Muscle of arm (tissue), 12 donors: Measurements from ENCODE around the gene PDX1. TPM values are rescaled to one million over a fixed set of nuclear protein-coding genes. Genes with fewer than 3 reads are reported as not detected.

Experiments
- DNase-seq: peaks from one replicate; pipeline ENCODE4 v3.0.0-alpha.2; 2013
- polyA plus RNA-seq, 12 donors: library from polyadenylated mRNA; unstranded; fragments of 120-200 nt; gene quantifications; one replicate each; pipeline ENCODE4 v1.2.1, GENCODE V29; 2013; ENCODE audit not compliant: insufficient read length in 12 of 12

The PDX1 gene
- polyA plus RNA-seq, 12 donors = not detected

DNA sequence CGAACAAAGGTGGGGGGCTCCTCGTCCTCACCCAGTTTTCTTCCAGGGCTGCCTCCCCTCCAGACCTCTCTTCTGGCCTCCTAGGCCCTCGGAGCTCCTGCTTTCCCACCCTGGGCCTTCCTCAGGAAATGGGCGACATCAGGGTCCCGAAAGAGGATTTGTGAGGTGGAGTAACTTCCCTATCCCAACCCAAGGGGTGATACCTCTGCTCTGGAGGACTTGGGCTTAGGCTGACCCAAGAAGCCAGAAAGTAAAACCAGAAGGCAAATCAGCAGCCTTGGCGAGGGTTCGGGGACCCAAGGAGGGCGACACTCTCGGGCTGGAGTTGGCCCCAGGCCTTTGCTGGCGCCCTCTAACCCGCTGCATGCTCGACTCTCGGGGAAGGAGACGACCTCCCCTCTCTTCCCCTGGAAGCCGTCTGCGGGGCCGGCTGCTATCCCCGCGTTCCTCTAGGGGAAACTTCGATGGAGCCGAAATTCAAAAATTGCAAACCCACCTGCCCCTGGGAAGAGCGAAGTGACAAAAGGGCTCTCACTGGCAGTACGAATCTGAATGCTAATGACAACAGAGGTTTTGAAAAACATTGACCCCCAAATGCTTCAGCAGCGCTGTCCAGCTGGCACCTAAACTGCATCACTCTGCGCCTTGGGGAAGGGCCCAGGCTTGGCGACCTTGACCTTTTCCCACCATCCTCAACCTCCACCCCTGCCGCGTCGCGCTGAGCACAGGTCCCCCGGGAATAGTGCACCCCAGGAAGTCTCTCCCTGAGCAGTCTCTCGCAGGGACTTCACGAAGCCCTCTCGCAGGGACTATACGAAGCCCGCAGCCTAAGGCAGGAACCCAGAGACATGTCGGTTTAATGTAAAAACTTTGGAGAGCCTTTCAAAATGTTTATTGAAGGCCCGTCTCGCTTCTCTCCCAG is 2.4 kb downstream of the PDX1 start:
- DNase-seq = no peak

DNA sequence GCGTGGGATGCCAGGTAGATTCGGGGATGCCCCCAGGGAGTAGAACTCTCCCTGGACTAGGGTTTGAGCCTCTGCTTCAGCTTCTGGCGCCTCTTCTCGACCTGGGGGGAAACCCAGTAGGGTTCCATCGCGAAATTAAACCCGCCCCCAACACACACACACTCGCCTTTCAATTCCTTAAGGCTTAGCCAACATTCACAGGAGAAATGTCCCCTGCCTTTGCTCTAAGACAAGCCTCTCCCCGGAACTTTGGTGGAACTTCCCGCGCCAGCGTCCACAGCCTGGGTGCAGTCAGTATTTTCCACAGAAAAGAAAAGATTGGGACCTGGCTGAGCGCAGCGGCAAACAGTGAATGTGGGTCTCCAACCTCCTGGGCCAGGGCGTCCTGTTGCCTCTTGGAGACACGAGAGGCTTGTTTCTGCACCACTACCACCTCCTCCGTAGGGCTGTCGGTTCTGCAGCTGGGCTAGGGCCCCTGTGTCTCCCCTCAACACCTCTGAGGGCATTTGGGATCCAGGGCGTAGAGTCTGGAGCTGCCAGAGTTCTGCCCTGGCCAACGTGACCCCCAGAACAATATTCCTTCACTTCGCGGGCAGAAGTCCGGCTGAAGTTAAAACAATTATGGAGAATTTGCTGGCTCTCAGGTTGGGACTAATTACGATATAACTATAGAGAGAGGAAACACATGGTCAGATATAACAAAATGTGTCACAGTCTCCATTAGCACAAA is 3.2 kb downstream of the PDX1 start:
- no peak for DNase-seq

DNA sequence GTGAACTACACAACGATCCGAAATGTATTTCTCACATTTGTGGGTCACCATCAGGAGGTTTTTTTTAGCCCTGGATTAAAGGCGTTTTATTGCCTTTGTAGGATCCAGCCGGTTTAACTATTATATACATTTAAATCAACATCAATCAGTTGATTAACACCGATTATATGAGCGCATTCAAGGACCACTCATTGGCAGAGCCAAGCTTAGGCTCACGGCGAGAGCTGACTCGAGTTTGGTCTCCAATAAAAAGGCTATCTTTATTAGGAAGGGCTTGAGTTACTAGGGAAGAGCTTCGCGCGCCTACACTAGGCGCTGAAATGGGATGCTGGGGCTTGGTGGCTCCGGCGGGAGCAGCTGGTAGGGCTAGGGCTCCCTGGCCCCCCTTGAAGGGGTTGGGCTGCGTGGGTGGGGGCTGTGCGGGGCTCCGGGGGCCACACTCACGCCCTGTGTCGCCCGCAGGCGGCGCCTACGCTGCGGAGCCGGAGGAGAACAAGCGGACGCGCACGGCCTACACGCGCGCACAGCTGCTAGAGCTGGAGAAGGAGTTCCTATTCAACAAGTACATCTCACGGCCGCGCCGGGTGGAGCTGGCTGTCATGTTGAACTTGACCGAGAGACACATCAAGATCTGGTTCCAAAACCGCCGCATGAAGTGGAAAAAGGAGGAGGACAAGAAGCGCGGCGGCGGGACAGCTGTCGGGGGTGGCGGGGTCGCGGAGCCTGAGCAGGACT is 4.2 kb downstream of the PDX1 start:
- DNase-seq = no peak

DNA sequence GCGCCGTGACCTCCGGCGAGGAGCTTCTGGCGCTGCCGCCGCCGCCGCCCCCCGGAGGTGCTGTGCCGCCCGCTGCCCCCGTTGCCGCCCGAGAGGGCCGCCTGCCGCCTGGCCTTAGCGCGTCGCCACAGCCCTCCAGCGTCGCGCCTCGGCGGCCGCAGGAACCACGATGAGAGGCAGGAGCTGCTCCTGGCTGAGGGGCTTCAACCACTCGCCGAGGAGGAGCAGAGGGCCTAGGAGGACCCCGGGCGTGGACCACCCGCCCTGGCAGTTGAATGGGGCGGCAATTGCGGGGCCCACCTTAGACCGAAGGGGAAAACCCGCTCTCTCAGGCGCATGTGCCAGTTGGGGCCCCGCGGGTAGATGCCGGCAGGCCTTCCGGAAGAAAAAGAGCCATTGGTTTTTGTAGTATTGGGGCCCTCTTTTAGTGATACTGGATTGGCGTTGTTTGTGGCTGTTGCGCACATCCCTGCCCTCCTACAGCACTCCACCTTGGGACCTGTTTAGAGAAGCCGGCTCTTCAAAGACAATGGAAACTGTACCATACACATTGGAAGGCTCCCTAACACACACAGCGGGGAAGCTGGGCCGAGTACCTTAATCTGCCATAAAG is 4.8 kb downstream of the PDX1 start:
- DNase-seq = no peak

DNA sequence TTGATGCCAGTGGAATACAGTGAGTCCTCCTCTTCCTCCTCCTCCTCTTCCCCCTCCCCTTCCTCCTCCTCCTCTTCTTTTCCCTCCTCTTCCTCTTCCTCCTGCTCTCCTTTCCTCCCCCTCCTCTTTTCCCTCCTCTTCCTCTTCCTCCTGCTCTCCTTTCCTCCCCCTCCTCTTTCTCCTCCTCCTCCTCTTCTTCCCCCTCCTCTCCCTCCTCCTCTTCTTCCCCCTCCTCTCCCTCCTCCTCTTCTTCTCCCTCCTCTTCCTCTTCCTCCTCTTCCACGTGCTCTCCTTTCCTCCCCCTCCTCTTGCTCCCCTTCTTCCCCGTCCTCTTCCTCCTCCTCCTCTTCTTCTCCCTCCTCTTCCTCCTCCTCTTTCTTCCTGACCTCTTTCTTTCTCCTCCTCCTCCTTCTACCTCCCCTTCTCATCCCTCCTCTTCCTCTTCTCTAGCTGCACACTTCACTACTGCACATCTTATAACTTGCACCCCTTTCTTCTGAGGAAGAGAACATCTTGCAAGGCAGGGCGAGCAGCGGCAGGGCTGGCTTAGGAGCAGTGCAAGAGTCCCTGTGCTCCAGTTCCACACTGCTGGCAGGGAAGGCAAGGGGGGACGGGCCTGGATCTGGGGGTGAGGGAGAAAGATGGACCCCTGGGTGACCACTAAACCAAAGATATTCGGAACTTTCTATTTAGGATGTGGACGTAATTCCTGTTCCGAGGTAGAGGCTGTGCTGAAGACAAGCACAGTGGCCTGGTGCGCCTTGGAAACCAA is 5.6 kb downstream of the PDX1 start:
- no peak for DNase-seq

GRCh38 chr13:27926644-27927434 is 7.0 kb downstream of the PDX1 start:
- no peak for DNase-seq

DNA sequence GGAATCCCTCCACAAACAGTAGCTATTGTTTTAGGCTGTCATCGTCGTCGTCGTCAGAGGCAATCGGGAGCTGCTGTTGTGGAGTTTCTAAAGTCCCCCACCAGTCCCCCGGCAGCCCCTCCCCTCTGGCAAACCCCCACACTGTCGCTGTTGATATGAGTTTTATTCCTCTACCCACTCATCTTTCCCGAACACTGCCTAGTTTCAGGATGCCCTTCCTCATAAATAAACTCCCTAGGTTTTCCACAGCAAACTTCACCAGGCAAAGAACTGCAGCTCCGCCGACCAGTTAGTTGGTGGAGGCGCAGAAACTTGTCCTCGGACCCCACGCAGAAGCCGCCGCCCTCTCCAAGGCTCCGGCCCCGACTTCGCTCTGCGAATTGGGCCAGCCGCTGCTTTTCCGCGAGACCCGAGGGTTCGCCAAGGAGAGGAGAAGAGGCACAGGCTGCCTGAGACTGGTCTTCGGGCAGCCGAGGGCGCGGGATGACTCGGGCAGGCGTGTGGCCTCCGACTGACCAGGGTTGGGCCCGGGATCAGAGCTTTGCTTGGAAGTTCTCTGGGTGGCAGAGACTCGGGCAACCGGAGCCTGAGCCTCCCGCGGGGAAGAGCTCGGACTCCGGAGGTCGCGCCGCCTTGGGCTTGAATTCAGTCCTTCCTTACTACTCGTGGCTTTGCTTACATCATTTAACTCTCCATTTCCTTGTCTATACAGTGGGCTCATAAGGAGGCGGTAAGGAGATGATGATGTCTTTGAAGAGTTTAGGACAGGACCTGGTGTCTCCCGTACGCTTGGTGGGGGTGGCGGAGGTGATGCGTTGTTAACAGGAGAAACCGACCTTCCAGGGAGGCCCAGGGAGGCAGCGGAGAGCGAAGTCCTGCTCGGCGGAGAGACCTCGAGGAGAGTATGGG is 7.9 kb downstream of the PDX1 start:
- DNase-seq = no peak

GRCh38 chr13:27928353-27928804 is 8.6 kb downstream of the PDX1 start:
- no peak for DNase-seq

DNA sequence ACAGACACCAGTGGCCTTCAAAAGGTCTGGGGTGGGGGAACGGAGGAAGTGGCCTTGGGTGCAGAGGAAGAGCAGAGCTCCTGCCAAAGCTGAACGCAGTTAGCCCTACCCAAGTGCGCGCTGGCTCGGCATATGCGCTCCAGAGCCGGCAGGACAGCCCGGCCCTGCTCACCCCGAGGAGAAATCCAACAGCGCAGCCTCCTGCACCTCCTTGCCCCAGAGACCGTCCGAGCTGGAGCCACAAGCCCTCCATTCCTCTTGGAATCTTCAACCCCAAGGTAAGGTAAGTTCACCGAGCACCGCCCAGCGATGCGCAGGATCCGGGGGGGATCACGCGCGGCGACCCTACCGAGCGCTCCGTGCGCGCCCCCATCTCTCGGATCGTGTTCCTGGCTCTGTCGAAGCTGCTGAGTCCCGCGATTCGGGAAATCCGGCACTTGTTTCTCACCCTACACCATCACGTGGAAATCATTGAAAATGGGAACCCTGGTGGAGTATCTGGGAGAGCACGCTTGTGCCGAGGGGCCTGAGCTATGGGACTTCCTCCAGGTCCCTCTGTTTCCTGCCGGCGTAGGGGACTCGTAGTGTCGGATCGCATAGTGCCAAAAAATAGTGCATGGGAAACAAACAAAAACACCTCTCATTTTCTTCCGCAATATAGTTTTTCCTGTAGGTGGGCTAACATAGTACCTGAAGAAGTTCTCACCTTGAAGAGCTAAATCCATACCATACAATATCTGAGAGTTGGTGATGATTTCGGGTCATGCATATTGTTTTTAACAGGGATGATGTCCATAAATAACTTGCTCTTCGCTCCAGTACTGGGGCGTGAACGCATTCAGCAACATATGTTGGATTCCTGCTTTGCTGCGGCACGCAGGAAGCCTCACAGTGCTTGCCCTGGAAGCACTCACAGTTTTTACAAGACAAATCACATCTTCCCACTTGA is 9.3 kb downstream of the PDX1 start:
- DNase-seq = no peak

DNA sequence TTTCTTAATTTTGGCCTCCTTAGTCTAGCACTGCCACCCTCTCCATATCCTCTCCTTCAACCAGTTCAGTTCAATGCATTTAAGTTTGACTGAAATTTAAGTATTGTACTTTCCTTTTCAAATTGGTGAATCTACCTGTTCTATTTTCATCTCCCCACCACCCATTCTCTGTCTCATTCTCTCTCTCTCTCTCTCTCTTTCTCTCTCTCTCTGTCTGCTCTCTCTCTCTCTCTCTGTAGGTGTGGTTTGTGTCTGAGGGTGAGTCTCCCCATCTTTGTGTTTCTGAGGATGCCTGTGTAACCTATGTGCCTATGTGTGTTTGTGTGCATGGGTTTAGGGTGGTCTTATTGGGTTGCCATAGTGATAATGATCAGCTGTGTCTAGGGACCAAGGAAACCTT is 10.1 kb downstream of the PDX1 start:
- DNase-seq = no peak

- DNase-seq = no peak
Measured at GRCh38 chr13:27933118-27933517, 13.3 kb downstream of the PDX1 start.

DNA sequence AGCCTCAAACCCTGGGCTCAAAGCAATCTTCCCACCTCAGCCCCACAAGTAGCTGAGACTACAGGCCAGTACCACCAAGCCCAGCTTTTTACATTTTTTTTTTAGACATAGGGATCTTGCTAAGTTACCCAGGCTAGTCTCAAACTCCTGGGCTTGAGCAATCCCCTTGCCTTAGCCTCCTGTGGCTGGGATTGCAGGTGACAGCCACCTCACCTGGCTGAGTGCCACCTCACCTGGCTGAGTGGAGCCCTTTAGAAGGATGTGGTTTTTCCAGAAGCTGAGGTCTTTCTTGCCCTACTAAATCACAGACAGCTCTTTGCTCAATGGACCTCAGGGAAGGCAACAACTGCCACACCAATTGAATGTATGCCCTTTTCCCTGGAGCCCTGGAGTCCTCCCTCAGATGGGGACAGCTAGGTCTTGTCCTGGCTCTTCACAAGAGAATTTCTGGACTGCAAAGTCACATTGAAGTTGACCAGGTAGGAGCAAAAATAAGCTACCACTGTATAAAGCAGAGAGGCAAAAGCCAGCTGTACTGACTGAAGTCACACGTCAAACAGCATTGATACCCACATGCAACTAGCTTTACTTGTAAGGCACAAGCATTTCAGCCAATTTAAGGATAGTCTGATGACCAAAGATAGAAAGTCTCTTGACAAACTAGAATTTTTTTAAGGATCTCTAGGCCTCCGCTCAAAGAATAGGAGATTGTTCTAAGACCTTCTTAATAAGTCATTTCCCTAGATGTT is 14.0 kb downstream of the PDX1 start:
- no peak for DNase-seq

GRCh38 chr13:27942972-27943371 is 23.2 kb downstream of the PDX1 start:
- DNase-seq = no peak

DNA sequence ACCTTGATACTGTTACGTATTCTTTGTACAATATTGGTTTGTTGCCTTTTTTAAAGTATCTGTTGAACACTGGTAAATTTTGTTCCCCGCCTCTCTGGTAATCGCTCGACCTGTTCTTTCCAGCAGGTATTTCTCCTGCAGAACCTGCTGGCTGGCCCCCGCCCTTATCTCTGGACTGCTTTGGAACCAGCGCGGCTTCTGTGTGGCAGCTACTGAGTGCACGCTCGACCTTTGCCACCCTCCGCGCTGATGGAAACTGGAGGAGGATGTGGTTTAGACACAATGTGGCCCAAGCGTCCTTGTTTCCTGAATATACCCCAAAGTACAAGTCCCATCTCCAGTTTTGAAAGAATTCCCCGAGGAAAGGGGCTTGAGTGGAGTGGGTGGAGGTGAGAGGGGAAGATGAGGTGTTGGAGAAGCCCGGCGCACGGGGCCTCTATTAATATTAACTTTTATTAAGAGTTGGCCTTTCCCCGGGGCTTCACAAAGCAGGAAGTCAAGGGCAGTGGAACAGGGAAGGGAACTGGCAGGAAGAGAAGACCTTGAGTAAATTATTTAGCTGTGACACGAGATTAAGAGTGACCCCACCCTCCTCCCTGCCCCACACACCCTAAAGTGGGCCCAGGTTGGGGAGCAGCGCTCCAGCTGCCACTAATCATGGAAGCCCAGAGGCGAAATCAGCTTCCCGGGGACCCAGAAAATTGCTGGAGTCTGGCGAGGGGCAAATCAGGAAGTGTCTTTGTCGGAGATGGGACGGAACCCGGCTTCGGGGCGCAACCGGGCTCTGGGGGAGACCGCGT is 33.3 kb downstream of the PDX1 start:
- no peak for DNase-seq

- DNase-seq = peak; percentile 67
Measured at GRCh38 chr13:27953676-27954405, 34.0 kb downstream of the PDX1 start.
